Parathyroid adenoma (tissue), 2 donors: Measurements from ENCODE around the gene GOLPH3.

Experiments
- H2AFZ ChIP-seq: fragments of 300-600 bp; sonication (generic); one replicate; pipeline ENCODE4 v1.7.0; 2017; ENCODE audit warnings: antibody characterized with exemption, mild to moderate bottlenecking
- H3K27ac ChIP-seq: fragments of 300-600 bp; sonication (generic); one replicate; pipeline ENCODE4 v1.7.0; 2017
- H3K27me3 ChIP-seq: fragments of 300-600 bp; sonication (generic); one replicate; pipeline ENCODE4 v1.7.0; 2017; ENCODE audit warnings: low read length; ENCODE audit not compliant: control insufficient read depth, insufficient read depth
- H3K36me3 ChIP-seq: fragments of 300-600 bp; sonication (generic); one replicate; pipeline ENCODE4 v1.7.0; 2017; ENCODE audit warnings: low read length; ENCODE audit not compliant: control insufficient read depth, insufficient read depth
- H3K4me1 ChIP-seq: fragments of 300-600 bp; sonication (generic); one replicate; pipeline ENCODE4 v1.7.0; 2017; ENCODE audit warnings: control low read depth
- H3K4me2 ChIP-seq: fragments of 300-600 bp; sonication (generic); one replicate; pipeline ENCODE4 v1.7.0; 2017; ENCODE audit warnings: low read length
- H3K4me3 ChIP-seq: fragments of 300-600 bp; sonication (generic); one replicate; pipeline ENCODE4 v1.7.0; 2017; ENCODE audit warnings: low read depth, low read length
- H3K79me2 ChIP-seq: fragments of 300-600 bp; sonication (generic); one replicate; pipeline ENCODE4 v1.7.0; 2017; ENCODE audit warnings: control low read depth
- H3K9ac ChIP-seq: fragments of 300-600 bp; sonication (generic); one replicate; pipeline ENCODE4 v1.7.0; 2017; ENCODE audit warnings: mild to moderate bottlenecking
- H3K9me3 ChIP-seq: fragments of 300-600 bp; sonication (generic); one replicate; pipeline ENCODE4 v1.7.0; 2017; ENCODE audit warnings: low read length; ENCODE audit not compliant: control insufficient read depth
- CTCF ChIP-seq: fragments of 300-600 bp; sonication (generic); IDR thresholded peaks from one replicate; pipeline ENCODE4 v1.7.0; 2017; ENCODE audit warnings: antibody characterized with exemption, mild to moderate bottlenecking
- donor health status: primary hyperparathyroidism.

Gene GOLPH3

GRCh38 chr5:32143617-32144377 is 30.3 kb downstream of the GOLPH3 start:
- H3K4me2 ChIP-seq, result no peak overlapping the region
- H3K9ac ChIP-seq, result no peak overlapping the region
- H3K79me2 ChIP-seq, result peaks cover 24% of the 10 kb centered on the region
- H3K36me3 ChIP-seq, result no peaks in the 10 kb centered on the region
- peaks cover 10% of the 10 kb centered on the region for H3K4me1 ChIP-seq
- no peak overlapping the region for H3K4me3 ChIP-seq
- no peak overlapping the region for H3K27ac ChIP-seq
- no peaks in the 10 kb centered on the region for H3K27me3 ChIP-seq
- H2AFZ ChIP-seq, result no peak overlapping the region
- TF ChIP-seq CTCF, result no peak
- no peaks in the 10 kb centered on the region for H3K9me3 ChIP-seq

GRCh38 chr5:32138839-32139493 is 35.2 kb downstream of the GOLPH3 start:
- no peak overlapping the region for H3K4me2 ChIP-seq
- H3K9ac ChIP-seq, result no peak overlapping the region
- no peak overlapping the region for H3K4me3 ChIP-seq
- no peaks in the 10 kb centered on the region for H3K36me3 ChIP-seq
- no peaks in the 10 kb centered on the region for H3K9me3 ChIP-seq
- H2AFZ ChIP-seq, result no peak overlapping the region
- H3K27ac ChIP-seq, result no peak overlapping the region
- peaks cover 6% of the 10 kb centered on the region for H3K79me2 ChIP-seq
- TF ChIP-seq CTCF, result no peak
- no peaks in the 10 kb centered on the region for H3K4me1 ChIP-seq
- H3K27me3 ChIP-seq, result no peaks in the 10 kb centered on the region

GRCh38 chr5:32136342-32136741 is 37.8 kb downstream of the GOLPH3 start:
- no peaks in the 10 kb centered on the region for H3K36me3 ChIP-seq
- H3K27me3 ChIP-seq, result no peaks in the 10 kb centered on the region
- no peak overlapping the region for H3K4me2 ChIP-seq
- no peak overlapping the region for H3K9ac ChIP-seq
- peaks cover 6% of the 10 kb centered on the region for H3K79me2 ChIP-seq
- no peak overlapping the region for H3K4me3 ChIP-seq
- H3K4me1 ChIP-seq, result no peaks in the 10 kb centered on the region
- H3K27ac ChIP-seq, result no peak overlapping the region
- no peak for TF ChIP-seq CTCF
- H3K9me3 ChIP-seq, result no peaks in the 10 kb centered on the region
- H2AFZ ChIP-seq, result no peak overlapping the region

DNA sequence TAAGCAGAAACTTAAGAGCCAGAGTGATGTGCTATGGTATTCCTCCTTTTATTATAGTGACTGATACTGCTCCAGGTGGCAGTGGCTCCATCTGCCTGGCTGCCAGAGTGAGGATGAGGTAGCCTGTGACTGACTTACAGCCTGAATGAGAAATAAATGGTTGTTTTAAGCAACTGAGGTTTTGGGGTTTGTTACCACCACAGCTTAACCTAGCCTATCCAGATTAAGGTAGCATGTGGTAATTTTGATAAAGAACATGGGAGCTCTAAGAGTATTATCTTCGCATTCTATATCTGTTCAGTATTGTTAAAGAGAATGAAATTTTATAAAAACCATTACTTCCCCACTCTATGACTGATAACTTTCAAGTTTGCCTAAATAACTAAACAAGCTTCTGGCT is 39.0 kb downstream of the GOLPH3 start:
- Histone ChIP-seq H3K4me3 (no peak overlapping the region), H3K9ac (no peak overlapping the region), H3K4me2 (no peak overlapping the region), H3K9me3 (no peaks in the 10 kb centered on the region), H3K79me2 (peaks cover 6% of the 10 kb centered on the region), H2AFZ (no peak overlapping the region), H3K27me3 (no peaks in the 10 kb centered on the region), H3K4me1 (no peaks in the 10 kb centered on the region), H3K36me3 (no peaks in the 10 kb centered on the region), H3K27ac (no peak overlapping the region)
- TF ChIP-seq CTCF, result no peak
